B cell (primary cell): ENCODE data around the gene KCNG4.

Experiments
- CTCF ChIP-seq: fragments of 200-600 bp; IDR thresholded peaks from one replicate; pipeline ENCODE4 v1.8.0; 2022; ENCODE audit warnings: antibody characterized with exemption, mild to moderate bottlenecking
- EZH2 ChIP-seq: IDR thresholded peaks from 2 replicates; pipeline ENCODE4 v1.6.1; 2012; ENCODE audit warnings: borderline replicate concordance, low read depth, mild to moderate bottlenecking, moderate library complexity, low read length; ENCODE audit not compliant: insufficient read depth, poor library complexity, severe bottlenecking

GRCh38 chr16:84284154-84284722, 44.4 kb upstream of the KCNG4 start:
- no peak for TF ChIP-seq EZH2
- TF ChIP-seq CTCF, result no peak
